ENCODE results near the gene PTPRA.

Gene PTPRA

GRCh38 chr20:3085571-3086072 is 212.3 kb downstream of the PTPRA start:
- in situ Hi-C loops (cut with HindIII; ENCODE audit: low sequenced_read_pairs) = loop anchor here (10.0 kb wide), 1 partner anchor 189 kb away; no protein-coding TSS in a partner anchor

DNA sequence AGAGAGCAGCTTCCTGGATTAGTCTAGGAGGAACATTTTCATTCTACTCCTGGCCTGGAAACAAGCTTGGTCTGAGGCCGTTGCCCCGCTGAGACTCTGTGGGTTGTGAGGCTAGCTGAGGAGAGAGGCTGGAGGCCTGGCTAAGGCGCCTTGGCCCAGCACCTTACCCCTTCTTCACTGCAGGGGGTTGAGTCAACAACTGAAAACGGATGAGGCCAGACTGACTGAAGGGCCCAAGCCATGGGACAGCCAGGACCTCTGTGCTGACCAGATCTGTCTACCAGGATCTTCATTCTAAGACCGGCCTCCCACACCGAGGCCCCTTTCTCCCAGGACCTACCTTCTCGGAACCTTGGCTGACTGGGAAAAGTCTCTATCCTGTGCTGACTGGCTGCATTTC is 214.8 kb downstream of the PTPRA start:
- in situ Hi-C loops (cut with HindIII; ENCODE audit: low sequenced_read_pairs) = loop anchor here (10.0 kb wide), 1 partner anchor 187 kb away; no protein-coding TSS in a partner anchor

Measured in DLD1 (cell line).